ENCODE measurements around the gene SLC25A25.
"Not testable (repeated sequence)": the region's sequence is repeated elsewhere in the genome, so short reads cannot be mapped to it uniquely, and the experiment has no call there.

The SLC25A25 gene

GRCh38 chr9:128108269-128109049, 40.4 kb downstream of the SLC25A25 start:
- no peak for TF ChIP-seq CTCF (IDR thresholded peaks at IDR 0.05; ENCODE audit: low read depth, low read length)
- no peak for DNase-seq (ENCODE audit: extremely low read depth, low read depth)

DNA sequence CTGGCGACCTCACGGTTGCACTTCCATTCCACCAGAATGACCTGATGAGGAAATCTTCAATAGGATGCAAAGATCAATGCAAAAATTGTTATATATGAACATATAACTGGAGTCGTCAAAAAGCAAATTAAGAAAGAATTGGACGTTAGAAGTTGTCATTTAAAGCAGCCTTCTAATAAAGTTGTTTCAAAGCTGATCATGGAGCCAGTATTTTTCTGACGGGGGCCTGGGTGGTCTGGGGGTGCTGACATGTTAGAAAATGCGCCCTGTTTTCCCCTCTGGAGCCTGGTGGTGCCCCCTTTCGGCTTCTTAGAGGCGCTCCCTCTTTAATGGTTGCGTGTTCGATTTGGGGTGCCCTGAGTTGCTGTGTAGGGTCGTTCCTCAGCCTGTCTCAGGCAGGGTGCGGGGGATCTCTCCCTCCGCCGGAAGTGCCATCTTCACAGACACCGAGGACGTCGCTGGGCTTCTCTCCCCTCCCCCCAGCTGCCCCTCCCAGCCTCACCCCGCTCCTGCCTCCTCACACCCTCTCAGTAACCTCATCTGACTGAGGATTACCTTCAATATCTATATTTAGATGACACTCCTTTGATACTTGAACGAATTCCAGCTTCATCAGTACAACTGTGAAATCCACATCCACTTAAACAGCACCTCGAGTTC, 41.1 kb downstream of the SLC25A25 start:
- no peak for DNase-seq (ENCODE audit: extremely low read depth, low read depth)
- no peak for TF ChIP-seq CTCF (IDR thresholded peaks at IDR 0.05; ENCODE audit: low read depth, low read length)

GRCh38 chr9:128111726-128112125, 43.7 kb downstream of the SLC25A25 start:
- not testable (repeated sequence) for DNase-seq (ENCODE audit: extremely low read depth, low read depth)

DNA sequence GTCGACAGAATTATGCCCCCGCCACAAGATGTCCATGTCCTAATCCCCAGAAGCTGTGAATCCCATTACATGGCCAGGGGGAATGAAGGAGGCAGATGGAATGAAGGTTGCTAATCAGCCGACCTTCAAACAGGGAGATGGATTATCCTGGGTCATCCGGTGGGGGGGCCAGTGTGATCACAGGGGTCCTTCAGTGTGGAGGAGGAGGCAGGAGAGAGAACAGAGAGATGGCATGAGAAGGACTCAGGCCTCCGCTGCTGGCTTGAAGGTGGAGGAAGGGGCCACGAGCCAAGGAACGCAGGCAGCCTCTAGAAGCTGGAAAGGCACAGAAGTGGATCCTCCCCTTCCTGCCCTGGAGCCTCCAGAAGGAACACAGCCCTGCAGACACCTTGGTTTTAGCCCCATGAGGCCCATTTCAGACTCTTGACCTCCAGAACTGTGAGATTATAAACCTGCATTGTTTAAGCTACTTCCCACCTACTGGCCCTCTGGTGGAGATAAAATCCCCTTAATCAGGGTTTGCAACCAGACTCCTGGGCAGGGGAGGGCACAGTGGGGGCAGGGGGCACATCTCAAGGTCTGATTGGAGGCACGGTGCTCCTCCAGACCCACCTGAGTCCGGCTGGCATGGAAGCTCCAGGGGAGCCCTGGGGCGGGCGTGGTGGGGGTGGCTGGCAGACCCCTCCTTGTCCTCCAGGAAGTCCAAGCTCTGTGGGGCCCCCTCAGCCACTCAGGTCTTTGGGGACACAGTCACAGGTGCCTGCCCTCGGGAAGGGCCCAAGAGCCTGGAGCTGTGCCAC, 45.7 kb downstream of the SLC25A25 start:
- TF ChIP-seq CTCF (IDR thresholded peaks at IDR 0.05; ENCODE audit: low read depth, low read length), result no peak
- DNase-seq (ENCODE audit: extremely low read depth, low read depth), result no peak

- DNase-seq (ENCODE audit: extremely low read depth, low read depth), result no peak
- no peak for TF ChIP-seq CTCF (IDR thresholded peaks at IDR 0.05; ENCODE audit: low read depth, low read length)
Measured at GRCh38 chr9:128114326-128115186, 46.5 kb downstream of the SLC25A25 start.

GRCh38 chr9:128115187-128116103, 47.4 kb downstream of the SLC25A25 start:
- no peak for TF ChIP-seq CTCF (IDR thresholded peaks at IDR 0.05; ENCODE audit: low read depth, low read length)

More at GRCh38 chr9:128115187-128116103, 47.4 kb downstream of the SLC25A25 start:
- DNase-seq (ENCODE audit: extremely low read depth, low read depth), result no peak
